ENCODE measurements around the gene DIP2C.

DIP2C gene

DNA sequence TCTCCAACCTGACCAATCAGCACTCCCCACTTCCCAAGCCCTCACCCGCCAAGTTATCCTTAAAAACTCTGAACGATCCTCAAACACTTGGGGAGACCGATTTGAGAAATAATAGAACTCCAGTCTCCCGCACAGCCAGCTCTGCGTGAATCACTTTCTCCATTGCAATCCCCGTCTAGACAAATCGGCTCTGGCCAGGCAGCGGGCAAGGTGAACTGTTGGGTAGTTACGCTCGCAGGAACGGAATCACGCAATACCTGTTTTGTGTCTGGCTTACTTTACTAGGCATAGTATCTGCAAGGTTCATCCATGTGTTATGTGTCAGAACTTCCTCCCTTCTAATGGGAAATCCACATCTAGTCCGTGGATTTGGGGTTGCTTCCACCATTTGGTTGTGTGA is 282.5 kb downstream of the DIP2C start:
- DNase-seq, result no peak

DNA sequence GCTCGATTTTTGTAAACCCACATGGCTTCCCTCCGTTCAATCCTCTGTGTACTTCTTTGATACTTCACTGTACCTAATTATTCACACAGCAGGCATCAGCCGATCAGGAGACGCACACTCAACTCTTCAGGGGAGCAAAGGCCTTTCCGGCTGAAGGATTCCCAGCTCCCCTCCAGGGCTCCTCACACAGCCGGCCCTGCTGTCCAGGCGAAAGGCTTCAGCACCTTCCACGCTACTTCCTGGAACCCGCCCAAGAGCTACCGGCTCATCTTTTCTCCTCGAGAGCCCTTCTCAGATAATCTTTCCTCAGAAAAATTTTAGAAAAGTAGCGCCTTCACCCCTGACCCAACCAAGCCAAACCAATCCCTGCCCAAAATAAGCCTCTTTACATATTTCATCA is 283.8 kb downstream of the DIP2C start:
- DNase-seq, result no peak

DNA sequence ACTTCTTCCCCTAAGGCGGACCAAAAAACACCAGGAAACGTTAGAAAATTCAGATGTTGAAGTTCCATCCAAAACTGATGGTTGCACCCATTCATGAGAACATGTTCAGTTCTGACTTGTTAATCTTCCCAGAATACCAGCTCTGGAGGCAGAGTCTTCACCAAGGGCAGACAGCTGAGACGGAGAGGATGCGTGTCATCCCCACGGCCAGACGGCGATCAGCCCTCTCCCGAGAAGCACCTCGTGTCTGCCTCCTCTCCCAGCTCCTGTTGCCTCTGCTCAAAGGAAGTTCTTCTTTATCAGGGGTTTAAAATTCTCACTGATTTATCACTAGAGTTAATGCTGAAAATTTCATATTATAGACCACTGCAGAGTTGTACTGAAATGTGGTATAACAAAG is 284.5 kb downstream of the DIP2C start:
- DNase-seq, result peak; percentile 19

DNA sequence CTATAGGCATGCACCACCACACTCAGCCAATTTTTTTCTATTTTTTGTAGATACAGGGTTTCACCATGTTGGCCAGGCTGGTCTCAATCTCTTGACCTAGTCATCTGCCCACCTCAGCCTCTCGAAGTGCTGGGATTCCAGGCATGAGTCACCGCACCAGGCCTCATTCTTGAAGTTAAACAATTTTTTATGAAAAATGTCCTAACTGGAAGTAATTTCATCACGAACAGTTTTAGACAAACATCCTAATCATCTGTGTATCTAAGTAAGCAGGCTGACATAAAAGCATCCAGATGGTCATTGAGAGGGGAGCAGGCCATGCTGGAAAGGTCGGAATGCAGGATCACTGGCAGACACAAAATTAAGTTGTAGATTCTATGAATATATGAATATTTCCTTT is 285.1 kb downstream of the DIP2C start:
- DNase-seq, result peak; percentile 74

DNA sequence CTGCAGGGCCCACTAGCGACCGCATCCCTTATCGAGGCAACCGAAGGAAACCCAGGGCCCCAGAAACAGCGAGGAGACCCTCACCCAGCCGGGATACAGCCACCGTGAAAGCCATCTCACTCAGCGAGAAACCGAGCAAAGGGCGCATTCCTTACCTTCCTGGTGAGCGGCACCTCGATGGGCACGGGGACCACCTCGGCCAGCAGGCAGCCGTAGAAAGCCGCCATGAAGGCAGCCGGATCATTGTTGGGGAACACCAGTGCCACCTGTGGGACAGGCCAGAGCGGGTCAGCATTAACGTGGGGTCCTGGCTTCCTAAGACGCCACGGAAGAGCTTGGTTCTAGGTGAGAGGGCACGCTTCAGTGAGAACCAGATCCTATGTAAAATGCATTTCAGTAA is 290.5 kb downstream of the DIP2C start:
- no peak for DNase-seq

DNA sequence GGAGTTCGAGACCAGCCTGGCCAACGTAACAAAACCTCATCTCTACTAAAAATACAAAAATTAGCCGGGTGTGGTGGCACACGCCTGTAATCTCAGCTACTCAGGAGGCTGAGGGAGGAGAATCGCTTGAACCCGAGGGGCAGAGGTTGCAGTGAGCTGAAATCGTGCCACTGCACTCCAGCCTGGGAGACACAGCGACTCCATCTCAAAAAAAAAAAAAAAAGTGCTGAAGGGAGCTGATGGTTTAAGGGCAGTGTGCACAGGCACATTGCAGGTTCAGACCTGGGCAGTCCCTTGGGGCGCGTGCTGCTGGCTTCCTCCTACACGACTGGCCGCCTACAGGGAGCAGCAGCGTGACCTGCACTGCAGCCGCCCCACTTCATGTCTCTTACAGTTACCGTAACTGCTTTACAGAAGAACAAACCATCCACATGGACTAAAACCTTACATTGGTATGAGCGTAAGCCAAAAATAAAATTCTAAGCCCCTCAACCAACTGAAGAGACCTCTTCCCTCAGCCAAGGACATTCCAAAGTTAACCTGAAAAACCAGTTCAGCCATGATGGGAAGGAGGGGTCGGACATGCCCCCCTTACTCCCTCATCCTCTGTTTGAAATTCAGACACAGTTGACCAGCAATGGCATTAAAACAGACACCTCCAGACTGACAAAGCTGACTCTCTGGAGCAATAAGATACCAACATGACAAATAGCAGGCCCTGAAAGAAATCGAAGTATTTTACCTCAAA is 292.0 kb downstream of the DIP2C start:
- no peak for DNase-seq

DNA sequence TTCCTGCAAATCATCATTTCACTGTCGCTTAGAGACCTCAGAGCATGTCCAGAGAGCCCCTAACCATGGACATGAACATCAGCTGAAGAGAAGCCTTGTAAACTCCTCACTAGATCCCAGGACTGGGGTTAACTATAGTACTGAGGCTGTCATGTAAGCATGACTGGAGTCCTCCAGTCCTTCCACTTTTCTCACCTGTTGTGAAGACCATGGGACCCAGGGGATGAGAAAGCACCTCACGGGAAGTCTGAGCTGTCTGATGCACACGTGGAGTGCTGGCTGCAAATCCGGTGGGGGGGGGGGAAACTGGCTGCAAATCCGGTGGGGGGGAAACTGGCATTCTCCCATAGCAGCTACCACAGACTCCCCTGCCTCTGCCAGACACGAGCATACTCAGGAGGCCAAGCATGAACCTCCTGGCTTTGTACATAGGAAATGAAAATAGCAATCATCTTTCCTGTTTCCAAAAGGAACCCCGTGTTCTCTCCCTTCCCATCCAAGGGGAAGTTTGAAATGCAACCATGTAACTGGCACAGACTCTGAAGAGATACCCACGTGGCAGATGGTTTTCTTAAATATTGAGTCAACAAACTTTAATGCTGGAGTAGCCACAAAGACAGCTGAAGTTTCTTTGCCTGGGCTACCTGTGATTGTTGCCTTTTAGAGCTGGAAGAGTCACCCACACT is 292.8 kb downstream of the DIP2C start:
- DNase-seq, result no peak

DNA sequence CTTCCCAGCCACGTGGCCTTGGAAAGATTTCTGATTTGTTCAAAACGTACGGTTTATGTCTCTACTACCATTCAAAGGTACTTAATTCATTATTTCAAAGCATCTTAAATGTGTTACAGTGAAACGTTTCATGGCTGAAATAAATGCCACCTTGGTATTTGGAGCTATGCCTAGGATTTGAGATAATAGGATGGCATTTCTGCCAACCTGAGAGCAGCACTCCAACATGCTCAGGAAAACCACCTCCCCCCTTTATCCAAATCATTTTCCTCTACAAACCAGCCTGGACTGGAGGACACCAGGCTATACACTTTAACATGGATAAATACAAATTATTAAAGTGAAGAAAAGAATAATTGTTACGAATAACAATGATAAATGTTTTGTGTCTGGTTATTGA is 293.4 kb downstream of the DIP2C start:
- no peak for DNase-seq

DNA sequence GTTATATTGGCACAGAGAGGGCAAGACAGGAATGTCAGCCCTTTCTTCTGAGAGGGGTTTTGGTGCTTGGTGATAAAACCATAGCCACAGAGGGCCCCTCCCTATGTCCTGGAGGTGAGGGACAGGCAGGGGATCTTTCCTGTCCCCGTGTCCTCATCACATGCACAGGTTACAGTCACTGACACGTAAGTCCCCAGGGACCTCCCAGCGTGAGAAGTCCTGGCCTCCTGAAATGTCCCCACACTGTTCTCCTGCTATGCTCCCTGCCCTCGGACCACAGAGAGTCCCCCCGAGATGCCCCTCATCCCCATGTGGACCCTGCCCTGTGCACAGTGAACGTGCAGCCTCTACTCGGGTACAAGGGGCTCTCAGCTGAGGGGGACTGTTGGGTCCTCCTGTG is 293.8 kb downstream of the DIP2C start:
- DNase-seq, result no peak

DNA sequence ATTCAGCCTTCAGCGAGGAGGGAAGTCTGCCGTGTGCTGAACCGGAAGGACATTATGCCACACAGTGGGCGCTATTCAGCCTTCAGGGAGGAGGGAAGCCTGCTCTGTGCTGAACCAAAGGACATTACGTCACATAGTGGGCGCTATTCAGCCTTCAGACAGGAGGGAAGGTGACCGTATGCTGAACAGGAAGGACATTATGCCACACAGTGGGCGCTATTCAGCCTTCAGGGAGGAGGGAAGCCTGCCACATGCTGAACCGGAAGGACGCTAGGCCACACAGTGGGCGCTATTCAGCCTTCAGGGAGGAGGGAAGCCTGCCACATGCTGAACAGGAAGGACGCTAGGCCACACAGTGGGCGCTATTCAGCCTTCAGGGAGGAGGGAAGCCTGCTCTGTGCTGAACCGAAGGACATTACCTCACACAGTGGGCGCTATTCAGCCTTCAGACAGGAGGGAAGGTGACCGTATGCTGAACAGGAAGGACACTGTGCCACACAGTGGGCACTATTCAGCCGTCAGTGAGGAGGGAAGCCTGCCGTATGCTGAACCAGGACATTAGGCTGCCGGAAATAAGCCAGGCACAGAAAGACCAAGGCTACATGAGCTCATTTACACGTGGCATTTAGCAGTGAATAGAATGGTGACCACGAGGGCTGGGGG is 294.9 kb downstream of the DIP2C start:
- DNase-seq, result peak; percentile 18

DNA sequence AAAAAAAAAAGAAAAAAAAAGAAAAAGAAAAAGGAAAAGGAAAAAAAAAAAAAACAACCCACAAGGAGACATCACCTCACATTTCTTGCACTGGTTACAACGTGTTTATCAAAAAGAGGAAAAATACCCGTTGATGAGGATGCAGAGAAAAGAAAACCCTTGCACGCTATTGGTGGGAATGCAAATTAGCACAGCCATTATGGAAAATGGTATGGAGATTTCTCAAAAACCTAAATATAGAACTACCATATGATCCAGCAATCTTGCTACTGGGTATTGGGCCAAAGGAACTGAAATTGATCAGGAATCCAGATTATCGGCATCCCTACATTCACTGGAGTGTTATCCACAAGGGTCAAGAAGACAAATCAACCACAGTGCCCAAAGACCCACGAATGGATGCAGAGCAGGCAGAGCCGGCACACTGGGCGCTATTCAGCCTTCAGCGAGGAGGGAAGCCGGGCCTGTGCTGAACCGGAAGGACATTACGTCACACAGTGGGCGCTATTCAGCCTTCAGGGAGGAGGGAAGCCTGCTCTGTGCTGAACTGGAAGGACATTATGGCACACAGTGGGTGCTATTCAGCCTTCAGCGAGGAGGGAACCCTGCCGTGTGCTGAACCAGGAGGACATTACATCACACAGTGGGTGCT is 295.6 kb downstream of the DIP2C start:
- DNase-seq, result no peak

DNA sequence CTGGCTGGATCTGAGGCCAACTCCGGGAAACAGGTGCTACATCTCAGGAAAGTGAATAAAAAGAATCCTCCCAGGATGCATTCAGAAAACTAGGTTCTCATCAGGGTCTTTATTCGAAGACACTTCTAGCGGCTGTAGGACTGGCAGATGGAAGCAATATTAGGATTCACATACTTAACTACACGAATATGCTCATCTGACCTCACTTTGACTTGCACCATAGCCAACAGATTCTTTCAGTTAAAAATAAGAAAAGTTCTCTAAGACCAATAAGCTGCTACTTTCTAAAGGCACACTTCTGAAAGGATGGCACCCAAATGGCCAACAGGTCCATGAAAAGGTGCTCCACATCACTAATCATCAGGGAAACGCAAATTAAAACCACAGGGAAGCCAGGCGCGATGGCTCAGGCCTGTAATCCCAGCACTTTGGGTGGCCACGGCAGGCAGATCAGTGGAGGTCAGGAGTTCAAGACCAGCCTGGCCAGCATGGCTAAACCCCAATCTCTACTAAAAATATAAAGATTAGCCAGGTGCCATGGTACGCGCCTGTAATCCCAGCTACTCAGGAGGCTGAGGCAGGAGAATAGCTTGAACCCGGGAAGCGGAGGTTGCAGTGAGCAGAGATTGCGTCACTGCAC is 296.2 kb downstream of the DIP2C start:
- no peak for DNase-seq

DNA sequence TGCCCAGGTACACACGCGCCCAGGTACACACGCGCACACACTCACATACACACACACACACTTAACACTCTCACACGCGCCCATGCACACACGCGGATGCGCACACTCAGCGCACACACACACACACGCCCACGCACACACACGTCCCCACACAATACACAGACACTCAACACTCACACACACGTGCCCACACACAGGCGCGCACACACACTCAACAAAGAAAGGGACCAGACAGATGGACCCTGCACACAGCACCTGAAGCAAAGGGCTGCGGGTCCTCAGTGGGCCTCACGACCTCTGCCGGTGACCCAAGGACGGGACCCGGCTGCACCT is 296.8 kb downstream of the DIP2C start:
- no peak for DNase-seq

DNA sequence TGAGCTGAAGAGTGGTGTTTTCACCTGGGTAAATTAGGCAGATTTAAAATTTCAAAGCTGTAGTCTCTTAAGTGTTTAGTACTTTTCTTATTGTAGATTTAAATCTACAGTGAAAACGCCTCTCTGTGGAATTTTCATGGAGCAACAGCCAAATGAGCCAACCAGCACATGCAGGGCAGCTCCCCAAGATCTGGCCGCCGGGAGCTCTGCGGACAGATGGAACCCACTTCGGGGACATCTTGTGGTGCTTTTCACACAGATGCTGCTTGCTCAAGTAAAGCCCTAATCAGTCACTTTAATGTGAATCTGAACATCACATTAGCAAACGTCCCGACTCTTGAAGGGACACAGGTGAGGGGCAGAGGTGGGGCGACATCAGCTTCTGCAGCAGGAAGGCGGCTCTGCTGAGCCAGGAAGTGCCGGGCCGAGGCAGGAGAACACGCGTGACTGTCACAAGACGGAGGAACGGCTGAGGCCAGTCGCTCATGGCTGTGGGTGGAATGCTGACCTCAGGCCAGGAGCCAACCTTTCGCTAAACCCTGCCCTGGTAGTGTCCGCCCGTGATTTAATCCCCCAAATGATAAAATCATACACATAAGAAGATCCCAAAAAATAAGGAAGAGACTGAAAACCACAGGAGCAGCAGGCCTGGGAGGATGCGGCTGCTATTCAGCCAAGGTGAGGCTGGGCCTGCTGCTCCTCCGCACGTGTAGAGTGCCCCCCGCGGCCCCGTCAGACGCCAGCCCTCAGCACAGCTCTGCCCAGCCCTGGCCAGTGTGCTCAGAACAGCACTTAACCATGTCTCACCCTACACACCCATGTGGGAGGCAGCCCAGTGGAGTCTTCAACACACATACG is 297.4 kb downstream of the DIP2C start:
- no peak for DNase-seq

DNA sequence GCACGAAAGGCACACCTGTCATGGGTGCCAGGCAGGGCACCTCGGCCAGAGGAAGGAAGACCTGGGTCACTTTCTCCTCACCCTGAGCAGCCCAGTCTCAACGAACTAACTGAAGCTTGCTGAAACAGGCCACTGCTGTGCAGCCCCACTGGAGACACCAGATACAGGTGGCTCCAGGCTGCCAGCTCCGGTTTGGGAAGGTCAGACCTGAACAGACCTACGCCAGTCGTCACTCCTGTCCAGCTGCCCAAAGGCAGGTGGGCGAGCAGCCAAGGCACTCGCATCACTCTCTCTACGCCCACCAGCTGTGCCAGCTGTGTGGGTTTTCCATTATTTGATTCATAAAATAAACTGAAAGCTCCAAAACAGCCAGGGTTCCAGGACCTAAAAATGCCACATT is 298.2 kb downstream of the DIP2C start:
- no peak for DNase-seq

DNA sequence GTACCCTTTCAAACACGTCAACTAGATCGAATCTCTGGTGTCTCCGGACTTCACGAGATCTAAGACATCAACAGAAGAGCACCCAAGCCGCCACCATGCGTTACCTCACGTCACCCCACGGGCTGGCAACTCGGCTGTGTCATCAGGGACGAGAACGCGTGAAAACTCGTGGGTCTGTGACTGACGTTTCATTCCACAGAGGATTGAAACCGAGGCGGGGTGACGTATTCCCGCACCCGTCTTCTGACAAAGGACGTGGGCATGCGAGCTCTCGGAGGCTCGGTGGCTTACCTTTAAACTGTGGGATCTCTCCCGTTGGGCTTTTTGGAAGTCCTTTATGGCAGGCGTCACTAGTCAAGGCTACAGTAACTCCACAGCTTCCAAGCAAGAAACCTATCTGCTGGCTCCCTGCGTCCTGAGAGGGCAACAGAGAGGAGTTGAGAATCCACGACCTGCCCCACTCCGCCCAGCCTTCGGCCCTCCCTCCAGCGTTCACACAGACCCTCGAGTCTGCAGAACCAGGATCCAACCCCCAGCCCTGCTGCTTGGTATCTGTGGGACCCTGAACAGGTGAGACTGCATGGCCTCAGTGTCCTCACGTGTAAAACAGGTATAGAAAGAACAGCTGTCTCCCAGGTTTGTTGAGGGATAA is 298.9 kb downstream of the DIP2C start:
- no peak for DNase-seq

DNA sequence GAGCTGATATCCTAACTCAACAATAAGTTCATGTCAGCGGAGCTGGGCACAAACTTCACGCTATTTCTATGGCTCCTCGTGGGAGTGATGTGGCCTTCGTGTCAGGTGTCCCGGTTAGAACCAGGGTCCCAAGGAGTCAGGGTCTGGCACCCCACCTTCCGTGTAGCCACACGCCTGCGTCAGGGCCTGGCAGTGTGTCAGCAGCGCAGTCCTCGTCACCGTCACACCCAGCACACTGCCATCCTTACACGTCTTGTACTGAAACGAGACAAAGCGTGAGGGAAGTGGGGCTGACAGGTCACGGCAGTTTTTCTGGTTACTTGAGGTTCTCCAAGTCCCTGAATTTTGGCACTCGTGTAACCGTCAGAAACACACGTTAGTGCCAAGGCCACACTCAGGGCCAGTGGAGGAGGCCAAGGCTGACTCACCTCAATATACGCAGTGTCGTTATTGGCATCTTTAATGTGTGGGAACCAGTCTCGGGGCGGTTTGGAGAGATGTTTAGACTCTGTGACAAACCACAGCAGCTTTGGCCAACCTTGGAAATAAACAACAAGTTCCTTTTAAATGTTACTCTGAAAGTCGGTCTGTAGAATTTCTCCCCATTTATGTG is 299.5 kb downstream of the DIP2C start:
- no peak for DNase-seq

DNA sequence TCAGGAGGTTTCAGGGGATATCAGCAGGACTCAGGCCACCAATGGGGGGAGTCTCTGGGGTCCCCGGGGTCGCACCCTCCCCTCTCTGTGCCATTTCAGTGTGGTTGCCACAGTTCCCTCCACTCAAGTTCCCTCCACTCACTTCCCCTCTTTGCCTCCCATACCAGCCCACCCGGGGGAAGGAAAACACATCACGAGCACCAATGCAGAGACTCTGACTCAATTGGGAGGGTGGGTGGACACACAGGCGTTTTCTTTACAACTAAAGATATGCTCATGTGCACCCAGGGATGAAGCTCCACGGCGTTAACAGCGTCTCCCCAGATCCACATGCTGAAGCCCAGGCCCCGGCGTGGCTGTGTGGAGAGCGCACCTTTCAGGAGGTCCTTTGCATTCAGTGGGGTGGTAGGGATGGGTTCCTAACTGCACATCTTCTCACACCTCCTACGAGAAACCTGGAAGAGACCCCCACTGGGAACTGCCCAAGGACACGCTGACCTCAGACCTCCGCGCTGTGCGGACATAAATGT is 300.1 kb downstream of the DIP2C start:
- DNase-seq, result no peak

DNA sequence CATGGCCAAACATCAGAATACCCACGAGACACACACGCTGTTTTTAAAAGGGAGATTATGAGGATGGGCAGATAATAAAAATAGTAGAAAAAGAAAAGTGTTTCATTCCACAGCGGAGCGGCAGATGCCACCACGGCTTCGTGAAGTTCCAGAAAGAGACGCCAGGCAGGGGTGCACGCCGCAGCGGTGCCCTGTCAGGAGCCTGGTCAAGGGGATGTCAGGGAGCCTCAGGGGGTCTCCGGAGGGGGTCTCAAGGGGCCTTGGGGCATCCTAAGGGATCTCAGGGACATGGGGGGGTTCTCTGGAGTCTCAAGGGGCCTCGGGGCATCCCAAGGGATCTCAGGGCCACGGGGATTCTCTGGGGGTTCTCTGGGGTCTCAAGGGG is 300.8 kb downstream of the DIP2C start:
- no peak for DNase-seq

DNA sequence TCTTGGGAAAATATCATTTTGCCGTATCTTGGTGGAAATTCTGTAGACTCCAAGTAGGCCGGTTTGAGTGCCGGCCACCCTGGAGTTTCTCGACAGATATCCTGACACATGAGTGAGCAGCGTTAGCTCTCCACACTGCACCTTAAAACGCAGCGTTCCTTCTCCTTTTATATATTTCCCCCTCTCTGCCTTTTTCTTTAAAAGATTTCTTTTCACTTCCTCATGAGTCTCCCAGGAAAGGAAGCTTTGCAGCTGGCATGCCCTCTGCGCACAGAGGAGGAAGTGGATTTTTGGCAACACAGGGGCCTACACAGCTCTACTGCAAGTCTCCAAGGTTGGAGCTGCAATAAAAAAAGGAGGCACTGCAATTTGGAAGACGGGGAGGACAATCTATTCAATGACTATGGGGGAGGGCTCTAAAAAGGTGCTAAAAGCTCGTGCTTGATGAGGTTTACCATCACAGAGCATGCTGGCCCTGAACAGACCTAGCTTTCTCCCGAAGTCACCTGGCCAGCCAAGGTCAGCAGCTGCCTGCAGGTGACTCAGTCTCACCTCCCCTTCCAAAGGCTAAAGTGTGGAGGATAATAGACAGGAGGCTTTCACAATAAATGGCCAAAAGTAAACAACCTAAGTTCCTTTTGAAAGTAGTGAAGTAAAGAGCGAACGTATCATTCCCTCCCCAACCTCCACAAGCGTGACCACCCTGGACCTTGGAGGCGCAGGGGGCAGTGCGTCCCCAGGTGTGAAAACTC is 301.4 kb downstream of the DIP2C start:
- DNase-seq, result no peak

Measured in fibroblast of skin of abdomen (primary cell).